Activated T-cell treated with anti-CD3 and anti-CD28 coated beads for 1 hour (primary cell): Measurements from ENCODE around the gene KLKB1.
"Not testable (repeated sequence)": the region's sequence is repeated elsewhere in the genome, so short reads cannot be mapped to it uniquely, and the experiment has no call there.

Source experiments
- DNase-seq: peaks from one replicate; pipeline ENCODE4 v3.0.0-alpha.2; 2020; ENCODE audit warnings: low read depth

KLKB1 gene

DNA sequence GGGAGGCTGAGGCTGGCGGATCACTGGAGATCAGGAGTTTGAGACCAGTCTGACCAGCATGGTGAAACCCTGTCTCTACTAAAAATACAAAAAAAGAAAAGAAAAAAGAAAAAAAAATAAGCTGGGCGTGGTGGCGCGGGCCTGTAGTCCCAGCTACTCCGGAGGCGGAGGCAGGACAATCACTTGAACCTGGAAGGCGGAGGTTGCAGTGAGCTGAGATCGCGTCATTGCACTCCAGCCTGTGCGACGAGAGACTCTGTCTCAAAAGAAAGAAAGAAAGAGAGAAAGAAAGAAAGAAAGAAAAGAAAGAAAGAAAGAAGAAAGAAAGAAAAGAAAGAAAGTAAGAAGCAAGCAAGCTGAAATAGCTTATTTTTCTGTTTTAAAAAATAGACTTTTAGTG, 37.9 kb downstream of the KLKB1 start:
- not testable (repeated sequence) for DNase-seq

DNA sequence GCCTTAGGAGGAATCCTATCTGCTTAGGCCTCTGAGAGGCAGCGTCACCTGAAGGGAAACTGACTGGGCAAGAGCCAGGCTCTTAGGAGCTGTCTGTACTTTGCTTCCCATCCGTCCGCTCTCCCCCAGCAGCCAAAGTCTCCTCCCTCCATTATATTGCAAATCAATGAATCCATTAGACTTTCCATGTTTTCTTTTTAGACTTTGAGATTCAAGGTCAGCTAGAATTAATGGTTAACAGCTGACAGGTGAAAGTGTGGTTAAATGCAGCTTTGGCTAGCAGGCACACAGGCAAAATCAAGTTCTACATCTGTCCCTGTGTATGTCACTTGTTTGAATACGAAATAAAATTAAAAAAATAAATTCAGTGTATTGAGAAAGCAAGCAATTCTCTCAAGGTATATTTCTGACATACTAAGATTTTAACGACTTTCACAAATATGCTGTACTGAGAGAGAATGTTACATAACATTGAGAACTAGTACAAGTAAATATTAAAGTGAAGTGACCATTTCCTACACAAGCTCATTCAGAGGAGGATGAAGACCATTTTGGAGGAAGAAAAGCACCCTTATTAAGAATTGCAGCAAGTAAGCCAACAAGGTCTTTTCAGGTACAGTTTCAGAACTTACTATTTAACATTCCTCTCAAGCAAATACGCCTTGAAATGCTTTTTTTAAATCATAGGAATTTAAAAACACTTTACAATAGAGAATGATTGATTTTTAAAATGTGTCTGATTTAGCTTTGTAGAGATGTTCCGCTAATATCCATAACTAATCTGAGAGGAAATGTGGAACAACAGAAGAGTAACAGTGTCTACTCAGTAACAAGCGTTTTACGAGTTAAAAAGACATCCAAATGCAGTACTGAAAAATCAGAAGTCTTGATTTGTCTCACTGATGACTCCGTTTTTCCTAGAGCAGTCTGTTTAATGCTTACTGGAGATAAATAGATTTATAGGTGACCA, 38.7 kb downstream of the KLKB1 start, which contains the start of gene F11:
F11 (plus strand) TSS at position 507 of the 970 bp plus-strand sequence. CDS start 948 bp downstream, outside the sequence.
- no peak for DNase-seq

DNA sequence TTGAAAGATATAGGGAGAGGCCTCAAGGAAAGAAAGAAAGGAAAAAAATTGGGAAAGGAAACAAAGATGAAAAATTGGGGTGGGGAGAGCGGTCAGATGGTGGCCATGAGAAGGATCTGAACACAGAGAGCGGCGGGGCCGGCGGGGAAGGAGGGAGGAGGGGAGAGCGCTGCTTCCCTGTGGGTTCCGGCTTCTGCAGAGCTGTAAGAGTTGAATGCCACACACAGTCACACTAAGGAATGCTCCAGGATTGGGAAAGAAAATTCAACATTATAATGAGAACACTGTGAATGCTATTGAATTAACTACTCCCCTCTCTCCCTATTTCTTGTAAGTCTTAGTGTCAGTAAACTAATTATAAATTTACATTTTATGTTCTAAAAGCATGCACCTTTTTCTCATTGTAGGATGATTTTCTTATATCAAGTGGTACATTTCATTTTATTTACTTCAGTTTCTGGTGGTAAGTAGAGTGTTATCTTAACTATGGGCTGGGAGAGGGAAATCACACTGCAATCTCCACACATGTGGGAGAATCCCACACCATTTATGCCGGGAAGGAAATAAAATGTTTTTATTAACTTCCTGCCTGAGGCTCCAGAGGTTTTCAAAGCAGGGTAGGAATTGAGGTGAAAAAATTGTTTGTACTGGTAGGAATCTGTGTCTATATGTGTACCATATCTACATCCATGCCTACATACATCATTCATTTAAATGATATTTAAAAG, 39.6 kb downstream of the KLKB1 start:
- no peak for DNase-seq

DNA sequence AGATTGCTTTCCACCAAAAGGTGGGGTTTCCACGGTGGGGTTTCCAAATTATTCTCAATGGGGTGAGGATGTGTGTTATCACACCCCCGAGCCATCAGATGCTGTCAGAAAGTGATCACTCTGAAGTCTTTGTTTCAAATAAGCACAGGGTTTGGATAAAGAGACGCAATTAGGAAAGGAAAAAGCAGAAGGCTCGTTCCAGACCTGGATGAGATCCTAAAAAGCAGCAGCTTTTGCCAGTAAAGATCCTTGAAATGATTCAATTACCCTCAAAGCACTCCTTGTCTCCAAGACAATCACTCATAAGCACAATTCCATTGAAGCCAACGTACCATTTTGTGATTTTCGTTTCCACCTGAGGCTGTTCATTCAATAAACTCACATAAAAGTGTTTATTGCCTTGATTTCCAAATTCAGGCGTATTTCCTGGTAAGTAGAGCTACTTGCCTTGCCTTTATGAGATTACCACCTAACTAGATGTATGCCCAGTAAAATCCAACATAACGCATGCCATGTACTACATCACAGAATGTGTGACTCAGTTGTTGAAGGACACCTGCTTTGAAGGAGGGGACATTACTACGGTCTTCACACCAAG, 43.9 kb downstream of the KLKB1 start:
- no peak for DNase-seq

DNA sequence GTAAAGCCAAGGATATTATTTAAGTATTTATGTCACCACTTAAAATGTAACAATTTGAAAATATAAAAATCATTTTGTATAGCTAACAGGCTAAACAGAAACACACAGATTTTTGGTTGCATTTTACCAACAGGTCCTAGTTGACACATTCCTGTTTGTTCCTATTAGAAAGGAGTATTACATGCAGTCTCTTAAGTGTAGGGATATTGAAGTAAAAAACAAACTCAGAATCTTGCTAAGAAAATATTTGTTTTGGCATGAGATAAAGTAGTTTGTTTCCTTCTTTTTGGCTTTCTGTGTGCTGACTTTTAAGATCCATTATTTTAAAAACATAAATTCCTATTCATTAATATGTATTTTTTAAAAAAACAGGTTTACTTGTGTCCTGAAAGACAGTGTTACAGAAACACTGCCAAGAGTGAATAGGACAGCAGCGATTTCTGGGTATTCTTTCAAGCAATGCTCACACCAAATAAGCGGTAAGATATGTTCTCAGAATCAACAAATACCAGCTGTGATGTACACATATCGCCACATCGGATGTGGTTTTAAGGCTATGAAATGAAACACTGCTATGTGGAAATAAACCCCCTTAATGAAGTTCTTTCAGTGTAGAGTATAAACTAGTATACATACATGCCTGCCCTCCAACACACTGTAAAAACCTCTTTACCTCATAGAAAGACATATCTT, 45.5 kb downstream of the KLKB1 start:
- DNase-seq: no peak

DNA sequence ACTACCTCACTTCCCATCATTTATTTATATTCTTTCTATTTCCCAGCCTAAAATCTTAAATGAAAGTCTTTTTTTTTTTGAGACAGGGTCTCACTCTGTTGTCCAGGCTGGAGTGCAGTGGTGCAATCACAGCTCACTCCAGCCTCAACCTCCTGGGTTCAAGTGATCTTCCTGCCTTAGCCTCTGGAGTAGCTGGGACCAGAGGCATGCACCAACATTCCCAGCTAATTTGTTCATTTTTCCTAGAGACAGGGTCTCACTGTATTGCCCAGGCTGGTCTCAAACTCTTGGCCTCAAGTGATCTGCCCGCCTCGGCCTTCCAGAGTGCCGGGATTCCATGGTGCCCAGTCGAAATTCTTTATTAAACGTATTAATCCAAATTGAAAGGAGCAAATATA, 46.1 kb downstream of the KLKB1 start:
- DNase-seq: not testable (repeated sequence)

DNA sequence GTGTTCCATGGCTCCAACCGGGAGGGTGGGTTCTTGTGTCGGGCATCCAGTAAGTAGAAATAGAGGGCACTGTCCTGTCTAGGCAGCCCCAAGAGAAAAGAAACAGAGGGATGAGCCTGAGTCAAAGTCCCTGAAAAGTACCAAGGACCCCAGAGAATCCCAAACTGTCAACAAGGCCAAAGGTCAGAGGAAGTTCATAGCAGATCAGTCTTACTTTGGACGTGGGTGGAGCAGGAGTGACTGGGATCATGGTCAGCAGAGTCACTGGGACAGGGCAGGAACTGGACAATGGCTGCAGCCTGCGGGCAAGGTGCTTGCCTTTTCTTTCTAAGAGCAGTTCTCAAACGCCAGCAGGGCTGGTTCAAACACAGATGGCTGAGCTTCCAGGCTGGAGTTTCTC, 56.0 kb downstream of the KLKB1 start:
- DNase-seq: no peak

DNA sequence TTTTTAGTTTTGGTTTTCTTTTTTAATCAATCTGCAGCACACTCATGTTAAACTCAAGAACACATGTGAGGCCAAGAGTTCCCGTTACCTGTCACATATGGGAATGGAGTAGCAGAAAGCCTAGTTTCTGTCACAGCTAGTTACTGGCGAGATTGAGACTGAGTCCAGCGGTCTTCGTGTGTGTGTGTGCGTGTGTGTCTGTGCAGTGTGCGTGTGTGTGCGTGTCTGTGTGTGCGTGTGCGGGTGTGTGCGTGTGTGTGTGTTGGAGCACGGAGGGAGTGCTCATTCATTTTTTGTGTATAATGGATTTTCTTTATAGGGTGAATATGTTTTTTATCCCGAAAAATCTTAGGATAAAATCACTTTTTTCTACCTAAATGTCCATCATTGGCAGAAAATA, 57.8 kb downstream of the KLKB1 start:
- no peak for DNase-seq

DNA sequence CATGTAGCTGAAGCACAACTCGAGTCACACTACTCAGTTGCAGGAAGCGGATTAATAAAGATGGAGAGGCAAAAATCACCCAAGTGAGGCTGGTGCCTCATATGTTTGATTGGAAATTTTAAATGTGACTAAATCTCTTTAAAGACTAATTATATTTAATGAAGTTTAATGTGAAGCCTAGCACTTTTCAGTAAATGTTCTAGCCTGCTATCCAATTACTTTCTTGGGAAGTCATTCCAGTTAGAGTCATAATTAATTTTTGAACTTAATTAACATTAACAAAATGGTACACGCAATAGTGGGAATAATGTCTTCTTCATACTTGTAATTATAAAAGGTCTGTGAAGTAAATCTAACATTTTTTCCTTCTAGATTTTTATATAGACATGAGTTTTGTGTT, 59.3 kb downstream of the KLKB1 start:
- no peak for DNase-seq

DNA sequence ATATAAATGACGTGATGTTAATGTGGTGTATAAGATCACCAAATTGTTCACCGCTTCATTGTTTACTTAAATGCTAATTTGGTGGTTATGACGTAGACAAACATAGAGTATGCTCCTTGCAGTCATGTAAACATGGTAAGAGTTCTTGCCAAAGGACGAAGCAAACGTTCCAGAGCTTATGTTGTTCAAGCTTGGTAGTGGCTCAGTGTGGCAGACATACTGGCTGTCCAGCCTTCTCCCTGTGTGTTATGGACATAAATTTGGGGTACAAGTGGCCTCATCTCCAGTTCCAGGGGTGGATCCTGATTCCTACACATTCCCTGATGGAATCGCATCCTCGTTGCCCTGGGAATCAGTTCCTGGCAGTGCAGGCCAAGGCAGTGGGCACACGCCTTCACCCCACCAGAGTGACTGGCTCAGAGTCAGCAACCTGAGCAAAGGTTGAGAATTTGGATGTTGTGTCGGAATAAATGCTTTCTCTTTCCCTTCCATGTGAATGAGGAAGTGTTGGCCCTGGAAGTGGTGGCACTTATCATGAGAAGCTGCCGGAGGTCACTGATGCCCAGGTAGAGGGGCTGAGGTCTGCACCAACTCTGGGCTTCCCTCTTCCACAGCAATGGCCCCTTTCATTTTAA, 64.1 kb downstream of the KLKB1 start:
- DNase-seq: no peak

DNA sequence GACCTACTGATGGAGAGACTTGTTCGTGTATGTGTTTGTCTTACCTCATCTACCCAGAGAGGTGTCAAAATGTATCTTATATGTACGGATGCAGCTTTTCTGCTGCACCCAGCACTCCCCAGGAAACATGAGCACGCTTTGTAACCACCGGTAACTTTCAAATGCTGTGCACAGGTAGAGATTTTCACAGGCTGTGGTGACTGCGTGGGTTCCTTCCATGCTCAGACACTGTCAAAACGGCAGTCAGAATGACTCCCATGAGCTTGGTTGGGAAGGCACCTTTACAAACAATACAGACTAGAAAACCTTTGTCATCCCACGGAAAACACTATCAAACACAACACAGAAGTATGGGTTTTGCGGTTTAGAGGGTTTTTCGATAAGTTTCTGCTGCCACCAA, 66.9 kb downstream of the KLKB1 start:
- DNase-seq: no peak

DNA sequence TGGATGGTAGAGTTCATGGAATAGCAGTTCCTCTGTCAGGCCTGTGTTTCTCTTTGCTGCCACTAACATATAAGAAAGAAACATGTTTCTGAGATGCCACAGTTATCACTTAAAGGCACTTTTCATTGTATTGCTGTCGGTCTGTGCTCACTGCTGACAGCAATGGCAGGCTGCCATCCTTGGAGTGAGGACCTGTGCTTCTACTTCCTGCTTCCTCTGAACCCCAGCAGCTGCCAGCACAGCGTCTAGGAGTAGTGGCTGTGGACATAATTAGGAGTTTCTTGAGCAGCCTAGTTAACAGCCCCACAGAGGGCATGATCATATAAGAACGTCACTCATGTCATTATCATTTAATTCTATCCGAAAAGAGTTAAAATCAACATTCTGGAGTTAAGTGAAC, 69.2 kb downstream of the KLKB1 start:
- no peak for DNase-seq

DNA sequence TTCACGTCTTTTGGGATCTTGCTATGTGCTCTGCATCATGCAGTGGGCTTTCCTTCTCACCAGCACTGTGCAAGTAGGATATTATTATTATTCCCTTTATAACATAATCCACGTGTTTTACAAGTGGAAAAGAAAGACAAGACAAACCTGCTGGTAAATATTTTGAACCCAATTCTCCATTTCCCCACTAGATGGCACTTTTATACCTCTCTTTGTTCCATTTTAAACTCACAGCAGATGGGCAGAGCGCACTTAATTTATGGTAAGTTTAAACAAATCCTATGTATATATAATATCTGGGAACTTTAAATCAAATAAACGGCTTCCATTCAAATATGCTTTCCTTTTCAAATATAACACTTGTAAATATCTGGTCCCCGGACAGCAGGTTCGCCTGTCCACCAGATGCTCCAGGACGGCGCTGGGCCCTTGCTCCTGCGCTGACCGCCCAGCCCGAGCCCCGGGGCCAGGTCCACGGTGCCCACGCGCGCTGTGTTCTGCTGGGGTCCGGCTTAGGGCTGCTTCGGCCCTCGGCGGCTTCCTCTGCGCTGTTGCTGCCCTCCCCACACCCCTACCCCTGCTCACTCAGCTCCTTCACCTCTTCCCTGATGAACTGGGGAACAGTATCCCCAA, 69.8 kb downstream of the KLKB1 start:
- no peak for DNase-seq

DNA sequence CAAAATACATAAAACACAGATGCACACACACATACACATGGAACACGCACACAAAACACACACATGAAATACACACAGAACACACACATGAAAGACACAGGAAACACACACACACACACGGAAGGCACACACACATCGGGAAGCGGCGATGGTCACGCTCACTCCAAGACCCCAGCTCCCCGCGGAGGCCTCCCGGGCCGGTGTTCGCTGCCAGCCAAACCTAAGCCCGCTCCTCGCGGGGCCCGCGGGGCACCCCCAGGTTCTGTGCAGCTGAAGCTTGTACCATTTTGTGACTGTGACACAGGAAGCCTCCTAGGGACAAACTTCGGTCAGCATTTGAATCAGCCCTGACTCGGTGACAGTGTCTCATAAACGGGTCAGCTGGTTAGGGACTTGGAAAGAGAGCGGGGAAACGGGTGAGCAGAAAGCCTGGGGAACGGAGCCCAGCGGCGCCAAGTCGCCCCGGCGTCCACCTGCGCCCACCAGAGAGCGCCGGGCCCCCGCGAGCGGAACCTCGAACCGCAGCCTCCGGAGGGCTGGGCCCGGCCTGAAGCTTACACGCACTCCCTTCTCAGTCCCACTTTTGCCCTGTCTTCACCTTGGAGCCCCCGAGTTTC, 70.8 kb downstream of the KLKB1 start:
- no peak for DNase-seq

DNA sequence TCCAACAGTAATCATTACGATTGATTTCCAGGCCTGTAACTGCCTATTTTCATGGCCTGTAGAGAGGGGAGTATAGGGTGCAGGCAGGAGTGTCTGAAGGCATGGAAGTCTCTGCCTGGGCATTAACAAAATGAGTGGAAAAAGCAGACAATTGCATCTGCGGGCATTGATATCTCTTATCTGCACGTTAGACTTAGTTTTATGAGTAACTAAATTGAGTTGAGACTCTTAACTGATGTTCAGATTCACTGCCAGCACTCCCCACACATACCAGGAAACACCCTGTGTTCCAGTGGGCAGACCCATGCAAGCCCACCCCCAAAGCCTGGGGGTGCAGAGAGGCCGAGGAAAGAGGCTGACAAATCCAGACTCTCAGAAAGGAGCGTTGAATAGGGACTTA, 72.0 kb downstream of the KLKB1 start:
- DNase-seq: no peak

DNA sequence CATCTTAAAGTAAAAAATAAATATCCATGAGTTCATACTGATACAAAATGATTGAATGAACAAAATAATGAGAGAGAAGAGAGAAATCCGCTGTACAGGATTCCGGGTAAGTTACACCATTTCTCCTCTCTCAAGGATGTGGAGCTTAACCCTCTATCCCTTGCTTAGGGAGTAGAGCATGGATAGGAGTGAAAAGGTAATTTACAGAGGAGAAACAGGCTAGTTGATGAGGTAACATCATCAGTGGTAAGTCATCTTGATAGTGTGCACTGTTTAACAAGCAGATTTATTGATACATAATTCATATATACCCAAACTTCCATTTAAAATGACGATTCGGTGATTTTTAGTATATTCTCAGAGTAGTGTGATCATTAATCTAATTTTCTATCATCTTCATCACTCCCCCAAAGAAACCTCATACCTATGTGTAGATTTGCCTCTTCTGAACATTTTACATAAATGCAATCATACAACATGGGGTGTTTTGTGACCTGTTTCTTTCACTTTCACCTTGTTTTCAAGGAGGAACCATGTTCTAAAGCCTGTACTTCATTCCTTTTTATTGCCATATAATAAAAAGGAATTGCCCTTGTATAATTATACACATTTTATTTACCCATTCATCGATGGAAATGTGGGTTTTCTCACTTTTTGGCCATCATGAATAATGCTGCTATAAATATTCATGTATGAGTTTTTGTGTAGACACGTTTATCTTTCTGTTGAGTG, 73.5 kb downstream of the KLKB1 start:
- DNase-seq: no peak

DNA sequence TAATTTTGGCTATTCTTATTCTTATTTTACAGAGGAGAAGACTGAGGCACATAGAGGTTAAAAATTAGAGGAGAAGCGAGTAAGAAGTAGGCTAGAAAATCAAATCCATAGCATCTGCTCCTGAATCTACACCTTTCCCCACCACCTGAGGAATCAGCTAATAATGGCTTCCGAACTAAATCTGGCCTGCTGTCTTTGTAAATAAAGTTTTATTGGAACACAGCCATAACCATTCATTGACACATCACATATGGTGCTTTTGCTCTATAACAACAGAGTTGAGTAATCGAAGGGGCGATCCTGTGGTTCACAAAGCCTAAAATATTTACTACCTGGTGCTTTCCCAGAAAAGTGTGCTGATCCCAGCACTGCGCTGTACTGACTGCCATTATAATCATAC, 76.9 kb downstream of the KLKB1 start:
- no peak for DNase-seq

DNA sequence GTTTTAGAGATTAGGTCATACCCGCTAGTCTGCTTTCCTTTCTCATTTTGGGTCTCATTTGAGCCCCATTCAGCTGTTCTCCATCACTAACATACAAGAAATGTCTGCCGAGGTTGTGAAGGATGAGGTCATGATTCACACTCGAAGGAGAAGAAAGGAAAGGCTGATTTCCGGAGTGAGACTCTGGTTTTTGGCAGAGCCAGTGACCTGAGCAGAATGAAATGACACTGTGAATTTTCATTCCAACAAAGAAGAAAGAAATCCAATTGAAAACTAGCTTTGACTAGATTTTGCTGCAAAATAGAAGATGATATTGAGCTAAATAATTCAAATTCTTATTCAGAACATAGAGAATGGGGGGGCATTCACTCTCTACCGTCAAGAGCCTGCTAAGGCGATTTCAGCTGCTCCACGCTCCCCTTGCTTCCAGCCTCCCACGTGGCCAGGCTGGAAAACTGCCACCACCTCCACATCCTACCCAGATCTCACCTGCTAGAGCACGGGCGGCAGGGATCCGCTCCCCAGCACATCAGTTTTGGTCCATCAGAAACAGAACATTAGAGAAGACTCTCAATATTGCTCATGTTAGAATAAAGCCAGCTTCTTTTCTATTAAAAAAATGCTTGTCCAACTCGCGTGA, 77.7 kb downstream of the KLKB1 start:
- DNase-seq: no peak

DNA sequence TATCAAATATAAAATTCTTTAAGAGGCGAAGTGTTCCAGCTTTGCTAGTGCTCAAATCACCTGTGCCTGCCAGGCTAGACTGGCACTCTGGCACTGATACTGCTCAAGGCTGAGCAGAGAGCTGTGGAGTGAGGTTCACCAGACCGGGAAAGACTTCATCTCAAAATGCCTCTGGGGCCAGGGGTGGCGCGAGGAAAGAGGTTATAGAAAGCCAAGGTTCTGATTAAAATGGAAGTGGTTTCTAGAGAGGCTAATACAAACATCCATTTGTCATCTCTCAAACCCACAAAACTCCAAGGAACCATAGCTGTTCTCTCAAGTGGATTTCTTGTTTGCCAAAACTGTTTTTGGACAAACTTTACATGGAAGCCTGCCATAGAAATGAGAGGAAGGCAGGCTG, 80.2 kb downstream of the KLKB1 start:
- no peak for DNase-seq

DNA sequence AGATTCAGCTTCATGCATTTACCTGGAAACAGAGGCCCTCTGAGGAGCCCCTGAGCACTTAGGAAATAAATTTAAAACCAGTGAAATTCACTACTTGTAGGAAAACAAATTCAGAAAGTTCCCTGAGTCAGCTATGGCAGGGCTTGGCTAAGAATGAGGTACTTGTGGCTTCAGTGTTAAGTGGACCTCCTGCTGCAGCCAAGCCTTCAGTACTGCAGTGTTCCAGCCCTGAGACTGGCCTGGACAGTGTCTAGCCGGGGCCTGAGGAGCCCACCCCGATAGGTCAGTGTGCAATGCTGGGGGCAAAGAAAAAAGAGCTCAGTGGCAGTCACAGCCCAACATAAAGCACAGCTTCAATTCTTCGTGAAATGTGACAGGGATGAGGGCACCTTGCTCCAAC, 80.6 kb downstream of the KLKB1 start:
- no peak for DNase-seq
